ENCODE results near the gene TOLLIP. TPM values are rescaled to one million over a fixed set of nuclear protein-coding genes. Genes with fewer than 3 reads are reported as not detected.

TOLLIP gene
- total and polyA plus RNA-seq, 9 of the 15 experiments (the other 6 are each of a cell fraction or from before 2014, with no cell fraction given): 0.23 to 22.8 (median 7.1) TPM

- WGBS (ENCODE audit: insufficient coverage, low coverage, missing lambda C conversion rate): 2% methylated on average over 24 of the region's 25 CpGs
- Histone ChIP-seq H3K9ac (ENCODE audit: insufficient read depth in 1 of 2, low read depth in 2 of 2, low read length in 2 of 2) (no peak overlapping the region; a peak in 1 of 4 replicates), H3K79me2 (ENCODE audit: control insufficient read depth, insufficient read depth, low read length) (no peaks in the 10 kb centered on the region), H3K36me3 (ENCODE audit: control insufficient read depth, insufficient read depth, low read length) (no peaks in the 10 kb centered on the region), H3K9me3 (replicated peaks; ENCODE audit: control insufficient read depth, insufficient read depth, low read depth, low read length) (no peaks in the 10 kb centered on the region), H3K4me1 (replicated peaks in 1 of 2; ENCODE audit: control insufficient read depth in 2 of 2, insufficient read depth in 2 of 2, low read length in 2 of 2) (peaks cover 0 to under 1% of the 10 kb centered on the region in 2 experiments; a peak in 2 of 5 replicates), H3K27ac (ENCODE audit: extremely low read depth, low read depth, low read length) (no peak overlapping the region), H3K4me3 (no peak overlapping the region), H2AFZ (ENCODE audit: low read depth, low read length) (no peak overlapping the region), H3K27me3 (ENCODE audit: control insufficient read depth in 2 of 2, insufficient read depth in 2 of 2, low read length in 2 of 2) (peaks cover 22 to 65% of the 10 kb centered on the region in 2 experiments), H3K9me1 (ENCODE audit: control insufficient read depth, insufficient read depth, low read length) (no peaks in the 10 kb centered on the region), H3K4me2 (ENCODE audit: insufficient read depth, low read length) (no peak overlapping the region), H4K20me1 (replicated peaks; ENCODE audit: control insufficient read depth, insufficient read depth, low read length) (peaks cover 5% of the 10 kb centered on the region; the same call in 1 of the 2 replicates)
- intact Hi-C loops (cut with micrococcal nuclease) (no loop called here), in situ Hi-C loops (cut with MboI) (no loop called here)
- POLR2A ChIA-PET: interaction anchor here (0.5 to 1.2 kb wide), 3 partner anchors 24 to 184 kb away, joined by 3 to 4 read pairs (median 4); no protein-coding TSS in a partner anchor
- CTCF ChIA-PET (ENCODE audit: low intra/inter-chr PET ratio): no interaction called here
- no peak for FAIRE-seq
- BruUV-seq (replicated peaks): no TSS peak
- DNase-seq (ENCODE audit: extremely low read depth in 1 of 4, low spot score in 3 of 4): no peak
- TF ChIP-seq CBFB (CRISPR knock-in tag; IDR thresholded peaks at IDR 0.05): no peak
- TF ChIP-seq DEAF1 (CRISPR knock-in tag; IDR thresholded peaks at IDR 0.05): no peak
- TF ChIP-seq PHTF2 (CRISPR knock-in tag; IDR thresholded peaks at IDR 0.05): no peak
- no peak for TF ChIP-seq ESRRB (CRISPR knock-in tag; IDR thresholded peaks at IDR 0.05; ENCODE audit: borderline replicate concordance)
- no peak for TF ChIP-seq ZNF764 (CRISPR knock-in tag; IDR thresholded peaks at IDR 0.05; ENCODE audit: low read depth)
- no peak for TF ChIP-seq ZNF12 (CRISPR knock-in tag; IDR thresholded peaks at IDR 0.05)
- TF ChIP-seq HCFC1 (IDR thresholded peaks at IDR 0.05; ENCODE audit: low read depth, low read length): no peak
- TF ChIP-seq ZFP91 (CRISPR knock-in tag; IDR thresholded peaks at IDR 0.05): no peak
- no peak for TF ChIP-seq ATF7 (IDR thresholded peaks at IDR 0.05)
- TF ChIP-seq GTF2F1 (IDR thresholded peaks at IDR 0.05; ENCODE audit: low read depth, low read length): no peak
- no peak for TF ChIP-seq MEF2A (IDR thresholded peaks at IDR 0.05; ENCODE audit: control insufficient read depth, low read depth, low read length)
- no peak for TF ChIP-seq SNAPC5 (CRISPR knock-in tag; IDR thresholded peaks at IDR 0.05)
- no peak for TF ChIP-seq MXI1 (IDR thresholded peaks at IDR 0.05; ENCODE audit: low read depth, low read length)
- no peak for TF ChIP-seq EHMT2 (IDR thresholded peaks at IDR 0.05)
- TF ChIP-seq TCF15 (CRISPR knock-in tag; IDR thresholded peaks at IDR 0.05): no peak
- TF ChIP-seq THAP7 (CRISPR knock-in tag; IDR thresholded peaks at IDR 0.05): no peak
- no peak for TF ChIP-seq ZFP36 (IDR thresholded peaks at IDR 0.05; ENCODE audit: low read depth, low read length, partially characterized antibody)
- TF ChIP-seq ZNF431 (CRISPR knock-in tag; IDR thresholded peaks at IDR 0.05): no peak
- TF ChIP-seq FOXJ3 (CRISPR knock-in tag; IDR thresholded peaks at IDR 0.05): no peak
- TF ChIP-seq LCOR (CRISPR knock-in tag; IDR thresholded peaks at IDR 0.05): no peak
- ATAC-seq: peak; percentile 44; the same call in 1 of the 3 replicates
Measured at GRCh38 chr11:1343391-1344055, 34.1 kb upstream of the TOLLIP start.

All from K562 (cell line).